Neuronal stem cell (in vitro differentiated cells): ENCODE measurements around the gene THBS1.

ENCODE experiments used
- DNase-seq: peaks from one replicate; pipeline ENCODE4 v3.0.0-alpha.2; 2013; ENCODE audit warnings: low spot score
- H2AFZ ChIP-seq: one replicate; pipeline ENCODE4 v1.6.1; 2013; ENCODE audit warnings: mild to moderate bottlenecking, low read length, inconsistent platforms
- H2AK5ac ChIP-seq: 2 replicates; pipeline ENCODE4 v1.6.1; 2013; ENCODE audit warnings: low read depth, mild to moderate bottlenecking, inconsistent platforms, low read length, moderate library complexity, mixed read lengths
- H2BK120ac ChIP-seq: 2 replicates; pipeline ENCODE4 v1.6.1; 2013; ENCODE audit warnings: low read depth, mild to moderate bottlenecking, inconsistent platforms, low read length, moderate library complexity, mixed read lengths
- H2BK12ac ChIP-seq: one replicate; pipeline ENCODE4 v1.6.1; 2013; ENCODE audit warnings: low read length, inconsistent platforms
- H2BK15ac ChIP-seq: 2 replicates; pipeline ENCODE4 v1.6.1; 2013; ENCODE audit warnings: mild to moderate bottlenecking, low read length, inconsistent platforms, mixed read lengths
- H2BK5ac ChIP-seq: one replicate; pipeline ENCODE4 v1.6.1; 2013; ENCODE audit warnings: inconsistent platforms, mild to moderate bottlenecking, low read length, moderate library complexity
- H3K14ac ChIP-seq: one replicate; pipeline ENCODE4 v1.6.1; 2013; ENCODE audit warnings: low read length, inconsistent platforms
- H3K18ac ChIP-seq: 2 replicates; pipeline ENCODE4 v1.6.1; 2013; ENCODE audit warnings: low read length, inconsistent platforms
- H3K23ac ChIP-seq: 2 replicates; pipeline ENCODE4 v1.6.1; 2013; ENCODE audit warnings: low read depth, mild to moderate bottlenecking, mixed read lengths, low read length, inconsistent platforms; ENCODE audit not compliant: poor library complexity
- H3K27ac ChIP-seq: replicated peaks from 3 replicates; pipeline ENCODE4 v1.5.1; 2013; ENCODE audit warnings: low read length, inconsistent platforms
- H3K27me3 ChIP-seq, 3 experiments: 2 replicates each; pipeline ENCODE4 v1.6.1; 2013; ENCODE audit warnings: low read length in 3 of 3, mild to moderate bottlenecking in 2 of 3, inconsistent platforms in 1 of 3, low read depth in 1 of 3, mixed read lengths in 1 of 3, moderate library complexity in 1 of 3; ENCODE audit not compliant: control insufficient read depth in 3 of 3, insufficient read depth in 3 of 3
- H3K36me3 ChIP-seq, 2 donors: replicated peaks in 1 of 2; 2 replicates each; pipeline ENCODE4 v1.6.1; 2013; ENCODE audit warnings: low read length in 2 of 2; ENCODE audit not compliant: control insufficient read depth in 2 of 2, insufficient read depth in 2 of 2
- H3K4ac ChIP-seq: 2 replicates; pipeline ENCODE4 v1.6.1; 2013; ENCODE audit warnings: inconsistent platforms, mild to moderate bottlenecking, low read length, moderate library complexity
- H3K4me1 ChIP-seq, 2 donors: 1 replicate in 1 of 2; 2 replicates in 1 of 2; pipeline ENCODE4 v1.6.1; 2013; ENCODE audit warnings: low read length in 2 of 2, low read depth in 1 of 2; ENCODE audit not compliant: control insufficient read depth in 2 of 2, insufficient read depth in 1 of 2
- H3K4me2 ChIP-seq: one replicate; pipeline ENCODE4 v1.6.1; 2013; ENCODE audit warnings: mild to moderate bottlenecking, low read length, inconsistent platforms; ENCODE audit not compliant: insufficient read depth, poor library complexity, severe bottlenecking
- H3K4me3 ChIP-seq, 2 donors: 2 replicates each; pipeline ENCODE4 v1.5.1; 2013; ENCODE audit warnings: low read length in 2 of 2, mild to moderate bottlenecking in 2 of 2, inconsistent platforms in 1 of 2, moderate library complexity in 1 of 2
- H3K79me1 ChIP-seq: one replicate; pipeline ENCODE4 v1.6.1; 2013; ENCODE audit warnings: low read depth, mild to moderate bottlenecking, inconsistent platforms, low read length, moderate library complexity
- H3K9ac ChIP-seq: one replicate; pipeline ENCODE4 v1.6.1; 2013; ENCODE audit warnings: mild to moderate bottlenecking, low read depth, low read length, inconsistent platforms; ENCODE audit not compliant: poor library complexity
- H3K9me3 ChIP-seq, 2 donors: replicated peaks in 1 of 2; 2 replicates each; pipeline versions ENCODE3 to v1.6.1; 2013; ENCODE audit warnings: low read length in 2 of 2, mild to moderate bottlenecking in 2 of 2, inconsistent platforms in 1 of 2, low read depth in 1 of 2, mixed read lengths in 1 of 2, moderate library complexity in 1 of 2; ENCODE audit not compliant: control insufficient read depth in 2 of 2, insufficient read depth in 1 of 2
- H4K8ac ChIP-seq: one replicate; pipeline ENCODE4 v1.6.1; 2013; ENCODE audit warnings: low read depth, mild to moderate bottlenecking, inconsistent platforms, low read length, moderate library complexity
- H4K91ac ChIP-seq: one replicate; pipeline ENCODE4 v1.6.1; 2013; ENCODE audit warnings: low read length, low read depth, mild to moderate bottlenecking, inconsistent platforms; ENCODE audit not compliant: poor library complexity
- WGBS, 2 donors: extraction: QIAGEN DNeasy Blood & Tissue Kit; methylation state at CpG; one replicate each; pipeline ENCODE4 v1.1.7; 2013; ENCODE audit warnings: missing lambda C conversion rate in 2 of 2, mixed read lengths in 1 of 2; ENCODE audit not compliant: insufficient read length in 2 of 2, insufficient replicate concordance in 1 of 2; ENCODE audit errors: extremely low coverage in 2 of 2; 5-methylcytosine and 5-hydroxymethylcytosine counted together

THBS1 gene

GRCh38 chr15:39596358-39597051 lies 15.6 kb downstream of the THBS1 start:
- H2AFZ ChIP-seq, result no peak overlapping the region
- H3K9me3 ChIP-seq, result no peaks in the 10 kb centered on the region
- H3K4ac ChIP-seq, result no peak overlapping the region
- H3K27ac ChIP-seq, result no peak overlapping the region
- H3K4me3 ChIP-seq, result no peak overlapping the region
- no peak overlapping the region for H2AK5ac ChIP-seq
- H3K18ac ChIP-seq, result no peak overlapping the region
- no CpG with 5 or more reads among the region's 5 CpGs for WGBS, 2 donors
- H3K9ac ChIP-seq, result no peak overlapping the region
- no peak for DNase-seq
- no peak overlapping the region for H2BK12ac ChIP-seq
- H3K23ac ChIP-seq, result no peak overlapping the region
- no peak overlapping the region for H3K4me2 ChIP-seq
- no peaks in the 10 kb centered on the region for H3K79me1 ChIP-seq
- peaks cover 17 to 68% of the 10 kb centered on the region in 2 donors for H3K36me3 ChIP-seq
- no peak overlapping the region for H3K14ac ChIP-seq
- no peak overlapping the region for H2BK15ac ChIP-seq
- peaks cover 0 to 2% of the 10 kb centered on the region in 2 donors for H3K4me1 ChIP-seq
- no peak overlapping the region for H4K91ac ChIP-seq
- no peak overlapping the region for H2BK120ac ChIP-seq
- H2BK5ac ChIP-seq, result no peak overlapping the region
- H3K27me3 ChIP-seq, result no peaks in the 10 kb centered on the region
- no peak overlapping the region for H4K8ac ChIP-seq

DNA sequence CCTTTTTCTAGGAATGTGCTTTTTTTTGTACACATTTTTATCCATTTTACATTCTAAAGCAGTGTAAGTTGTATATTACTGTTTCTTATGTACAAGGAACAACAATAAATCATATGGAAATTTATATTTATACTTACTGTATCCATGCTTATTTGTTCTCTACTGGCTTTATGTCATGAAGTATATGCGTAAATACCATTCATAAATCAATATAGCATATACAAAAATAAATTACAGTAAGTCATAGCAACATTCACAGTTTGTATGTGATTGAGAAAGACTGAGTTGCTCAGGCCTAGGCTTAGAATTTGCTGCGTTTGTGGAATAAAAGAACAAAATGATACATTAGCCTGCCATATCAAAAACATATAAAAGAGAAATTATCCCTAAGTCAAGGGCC lies 16.5 kb downstream of the THBS1 start:
- Histone ChIP-seq H3K18ac (no peak overlapping the region), H4K8ac (no peak overlapping the region), H3K4me2 (no peak overlapping the region), H3K27me3 (no peaks in the 10 kb centered on the region), H3K4me1 (peaks cover 0 to 2% of the 10 kb centered on the region in 2 donors), H3K14ac (no peak overlapping the region), H3K9ac (no peak overlapping the region), H3K27ac (no peak overlapping the region), H4K91ac (no peak overlapping the region), H3K9me3 (no peaks in the 10 kb centered on the region), H2BK5ac (no peak overlapping the region), H3K23ac (no peak overlapping the region), H3K36me3 (peaks cover 17 to 59% of the 10 kb centered on the region in 2 donors), H3K4ac (no peak overlapping the region), H2AK5ac (no peak overlapping the region), H2AFZ (no peak overlapping the region), H2BK12ac (no peak overlapping the region), H3K79me1 (no peaks in the 10 kb centered on the region), H3K4me3 (no peak overlapping the region), H2BK15ac (no peak overlapping the region), H2BK120ac (no peak overlapping the region)
- WGBS, 2 donors, result no CpG with 5 or more reads among the region's 2 CpGs
- no peak for DNase-seq

GRCh38 chr15:39597751-39598185 lies 16.9 kb downstream of the THBS1 start:
- Histone ChIP-seq H4K8ac (no peak overlapping the region), H3K27me3 (no peaks in the 10 kb centered on the region), H2BK5ac (no peak overlapping the region), H3K4me1 (peaks cover 0 to 2% of the 10 kb centered on the region in 2 donors), H2AK5ac (no peak overlapping the region), H3K79me1 (no peaks in the 10 kb centered on the region), H3K27ac (no peak overlapping the region), H2BK120ac (no peak overlapping the region), H3K4me3 (no peak overlapping the region), H3K36me3 (peaks cover 12 to 55% of the 10 kb centered on the region in 2 donors), H3K9ac (no peak overlapping the region), H2AFZ (no peak overlapping the region), H3K9me3 (no peaks in the 10 kb centered on the region), H2BK15ac (no peak overlapping the region), H4K91ac (no peak overlapping the region), H3K23ac (no peak overlapping the region), H3K4me2 (no peak overlapping the region), H3K18ac (no peak overlapping the region), H3K4ac (no peak overlapping the region), H2BK12ac (no peak overlapping the region), H3K14ac (no peak overlapping the region)
- no peak for DNase-seq
- WGBS, 2 donors, result no CpG with 5 or more reads among the region's 6 CpGs

- H3K36me3 ChIP-seq, result peaks cover 7 to 50% of the 10 kb centered on the region in 2 donors
- no peak overlapping the region for H3K9ac ChIP-seq
- no peak overlapping the region for H2BK5ac ChIP-seq
- no peak overlapping the region for H2AK5ac ChIP-seq
- H3K4ac ChIP-seq, result no peak overlapping the region
- no peak overlapping the region for H2AFZ ChIP-seq
- no peak overlapping the region for H3K4me3 ChIP-seq
- H3K27me3 ChIP-seq, result no peaks in the 10 kb centered on the region
- no peak overlapping the region for H3K27ac ChIP-seq
- no peak overlapping the region for H3K4me2 ChIP-seq
- no peak overlapping the region for H2BK12ac ChIP-seq
- no peak for DNase-seq
- WGBS, 2 donors, result no CpG with 5 or more reads among the region's 3 CpGs
- H3K14ac ChIP-seq, result no peak overlapping the region
- H3K79me1 ChIP-seq, result no peaks in the 10 kb centered on the region
- no peak overlapping the region for H4K8ac ChIP-seq
- H2BK15ac ChIP-seq, result no peak overlapping the region
- no peaks in the 10 kb centered on the region for H3K9me3 ChIP-seq
- no peak overlapping the region for H3K23ac ChIP-seq
- no peak overlapping the region for H4K91ac ChIP-seq
- H3K4me1 ChIP-seq, result peaks cover 0 to 2% of the 10 kb centered on the region in 2 donors
- H2BK120ac ChIP-seq, result no peak overlapping the region
- no peak overlapping the region for H3K18ac ChIP-seq
Observed at GRCh38 chr15:39598186-39598850, 17.4 kb downstream of the THBS1 start.
